ENCODE measurements around the gene SCCPDH.

Gene SCCPDH

DNA sequence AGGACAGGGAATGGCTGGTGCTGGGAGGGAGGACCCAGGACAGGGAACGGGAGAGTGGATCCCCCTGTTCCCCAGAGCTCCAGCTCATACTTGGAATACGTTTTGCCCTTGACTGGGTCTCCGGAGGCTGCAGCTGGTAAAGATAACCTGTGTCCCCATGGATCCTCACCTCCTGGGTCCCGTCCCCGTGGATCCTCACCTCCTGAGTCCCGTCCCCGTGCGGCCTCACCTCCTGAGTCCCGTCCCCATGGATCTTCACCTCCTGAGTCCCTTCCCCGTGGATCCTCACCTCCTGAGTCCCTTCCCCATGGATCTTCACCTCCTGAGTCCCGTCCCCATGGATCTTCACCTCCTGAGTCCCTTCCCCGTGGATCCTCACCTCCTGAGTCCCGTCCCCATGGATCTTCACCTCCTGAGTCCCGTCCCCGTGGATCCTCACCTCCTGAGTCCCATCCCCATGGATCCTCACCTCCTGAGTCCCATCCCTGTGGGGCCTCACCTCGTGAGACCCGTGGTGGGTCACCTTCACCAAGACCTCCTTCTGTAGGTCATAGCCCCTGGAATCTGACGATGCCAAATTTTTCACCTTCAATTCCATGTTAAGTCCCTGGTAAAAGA, 61.4 kb downstream of the SCCPDH start:
- no peak for DNase-seq (ENCODE audit: low read depth in 2 of 2)

- DNase-seq (ENCODE audit: low read depth in 2 of 2) = no peak
Observed at GRCh38 chr1:246786606-246787238, 62.5 kb downstream of the SCCPDH start.

- no peak for DNase-seq (ENCODE audit: low read depth in 2 of 2)
Observed at GRCh38 chr1:246787781-246788513, 63.7 kb downstream of the SCCPDH start.

DNA sequence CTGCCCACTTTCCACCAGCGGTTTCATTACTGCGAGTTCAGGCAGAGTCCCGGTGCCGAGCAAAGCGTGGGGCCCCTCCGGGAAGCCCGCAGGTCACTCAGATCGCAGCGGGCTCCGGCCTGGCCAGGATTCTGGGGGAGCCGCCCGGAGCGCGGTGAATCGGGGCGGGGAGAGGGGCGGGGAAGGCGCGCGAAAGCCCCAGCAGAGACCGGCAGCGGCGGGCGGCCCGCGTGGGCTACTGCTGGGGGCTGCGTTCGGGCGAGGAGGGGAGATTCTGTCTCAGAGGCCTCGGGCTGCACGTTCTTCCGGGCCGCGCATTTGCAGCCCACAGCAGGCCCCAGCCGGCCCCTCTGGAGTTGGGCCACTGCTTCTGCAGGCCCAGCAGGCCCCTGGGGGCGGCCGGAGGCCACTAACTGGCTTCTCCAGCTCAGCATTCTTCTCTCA, 64.7 kb downstream of the SCCPDH start:
- no peak for DNase-seq (ENCODE audit: low read depth in 2 of 2)

GRCh38 chr1:246789454-246790339, 65.5 kb downstream of the SCCPDH start:
- no peak for DNase-seq (ENCODE audit: low read depth in 2 of 2)

- DNase-seq (ENCODE audit: low read depth in 2 of 2) = no peak
Observed at GRCh38 chr1:246790364-246790763, 66.2 kb downstream of the SCCPDH start.

- DNase-seq (ENCODE audit: low read depth in 2 of 2) = no peak
Observed at GRCh38 chr1:246790833-246791232, 66.6 kb downstream of the SCCPDH start.

DNA sequence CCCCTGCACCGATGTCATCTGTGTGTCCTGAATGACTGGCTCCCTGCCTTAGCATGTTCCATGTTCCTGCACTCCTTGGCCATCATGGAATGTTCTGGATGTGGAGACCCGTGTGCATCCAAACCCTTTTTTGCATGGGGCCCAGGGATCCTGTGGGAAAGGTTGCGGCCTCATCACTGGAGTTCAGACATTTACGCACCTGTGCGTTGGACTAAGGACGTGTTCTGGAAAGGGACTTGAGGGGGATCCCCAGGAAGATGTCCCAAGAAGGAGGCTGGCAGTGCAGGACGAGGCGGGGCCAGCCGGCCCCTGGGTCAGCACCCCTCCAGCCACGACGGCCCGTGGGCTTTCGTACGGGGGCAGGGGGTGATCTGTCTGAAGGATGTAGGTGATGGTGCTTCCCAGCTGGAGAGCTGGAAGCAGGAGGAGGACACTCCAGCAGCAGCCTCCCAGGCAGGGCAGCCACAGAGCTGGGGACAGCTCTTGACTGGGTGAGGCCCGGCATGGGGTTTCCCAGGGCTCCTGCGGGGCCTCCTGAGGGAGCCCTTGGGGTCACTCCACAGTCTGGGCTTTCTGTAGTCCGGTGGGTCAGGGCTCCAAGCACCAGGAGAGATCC, 67.2 kb downstream of the SCCPDH start:
- DNase-seq (ENCODE audit: low read depth in 2 of 2) = no peak

- no peak for DNase-seq (ENCODE audit: low read depth in 2 of 2)
Observed at GRCh38 chr1:246792603-246793002, 68.4 kb downstream of the SCCPDH start.

DNA sequence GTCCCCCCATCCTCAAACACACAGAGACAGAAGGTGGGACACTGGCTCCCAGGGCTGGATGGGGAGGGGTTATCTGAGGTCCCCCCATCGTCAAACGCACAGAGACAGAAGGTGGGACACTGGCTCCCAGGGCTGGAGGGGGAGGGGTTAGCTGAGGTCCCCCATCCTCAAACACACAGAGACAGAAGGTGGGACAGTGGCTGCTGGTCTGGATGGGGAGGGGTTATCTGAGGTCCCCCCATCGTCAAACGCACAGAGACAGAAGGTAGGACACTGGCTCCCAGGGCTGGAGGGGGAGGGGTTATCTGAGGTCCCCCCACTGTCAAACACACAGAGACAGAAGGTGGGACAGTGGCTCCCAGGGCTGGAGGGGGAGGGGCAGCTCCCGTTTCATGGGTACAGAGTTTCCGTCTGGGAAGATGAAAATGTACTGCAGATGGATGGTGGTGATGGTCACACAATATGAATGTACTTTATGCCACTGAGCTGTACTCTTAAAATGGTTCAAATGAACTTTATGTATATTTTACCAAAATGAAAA, 69.2 kb downstream of the SCCPDH start:
- no peak for DNase-seq (ENCODE audit: low read depth in 2 of 2)

DNA sequence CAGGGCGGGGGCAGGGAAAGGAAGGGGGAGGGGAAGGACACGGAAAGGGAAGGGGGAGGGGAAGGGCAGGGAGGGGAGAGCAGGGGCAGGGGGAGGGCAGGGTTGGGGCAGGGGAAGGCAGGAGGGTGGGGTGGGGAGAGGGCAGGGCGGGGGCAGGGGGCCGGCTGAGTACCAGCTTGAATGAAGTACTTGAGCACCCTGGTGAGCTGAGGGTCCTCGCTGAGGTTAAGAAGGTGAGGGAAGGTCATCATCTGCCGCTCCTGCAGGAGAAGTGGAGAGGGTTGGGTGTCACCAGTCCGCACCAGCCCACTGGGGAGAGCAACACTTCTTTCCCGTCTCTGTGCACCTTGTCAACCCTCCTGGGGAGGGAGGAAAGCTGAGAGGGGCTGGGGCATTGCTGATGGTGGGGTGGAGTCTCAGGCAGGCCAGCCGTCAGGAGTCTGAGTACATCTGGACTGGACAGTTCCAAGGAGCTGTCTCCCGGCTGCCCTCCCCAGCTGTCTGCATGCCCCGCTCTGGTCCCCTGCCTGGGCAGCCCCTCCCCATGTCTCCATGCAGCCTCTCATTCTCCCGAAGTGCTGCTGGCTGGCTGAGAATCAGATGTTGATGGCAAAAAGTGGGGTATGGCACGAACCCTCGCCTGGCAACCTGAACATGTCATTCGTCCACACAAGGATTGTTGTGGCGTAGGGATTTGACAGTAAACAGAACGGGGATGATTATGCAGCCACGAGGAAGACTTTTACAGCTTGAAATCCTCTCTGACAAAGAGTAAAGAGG, 70.0 kb downstream of the SCCPDH start:
- no peak for DNase-seq (ENCODE audit: low read depth in 2 of 2)

GRCh38 chr1:246794828-246795671, 70.8 kb downstream of the SCCPDH start:
- no peak for DNase-seq (ENCODE audit: low read depth in 2 of 2)

DNA sequence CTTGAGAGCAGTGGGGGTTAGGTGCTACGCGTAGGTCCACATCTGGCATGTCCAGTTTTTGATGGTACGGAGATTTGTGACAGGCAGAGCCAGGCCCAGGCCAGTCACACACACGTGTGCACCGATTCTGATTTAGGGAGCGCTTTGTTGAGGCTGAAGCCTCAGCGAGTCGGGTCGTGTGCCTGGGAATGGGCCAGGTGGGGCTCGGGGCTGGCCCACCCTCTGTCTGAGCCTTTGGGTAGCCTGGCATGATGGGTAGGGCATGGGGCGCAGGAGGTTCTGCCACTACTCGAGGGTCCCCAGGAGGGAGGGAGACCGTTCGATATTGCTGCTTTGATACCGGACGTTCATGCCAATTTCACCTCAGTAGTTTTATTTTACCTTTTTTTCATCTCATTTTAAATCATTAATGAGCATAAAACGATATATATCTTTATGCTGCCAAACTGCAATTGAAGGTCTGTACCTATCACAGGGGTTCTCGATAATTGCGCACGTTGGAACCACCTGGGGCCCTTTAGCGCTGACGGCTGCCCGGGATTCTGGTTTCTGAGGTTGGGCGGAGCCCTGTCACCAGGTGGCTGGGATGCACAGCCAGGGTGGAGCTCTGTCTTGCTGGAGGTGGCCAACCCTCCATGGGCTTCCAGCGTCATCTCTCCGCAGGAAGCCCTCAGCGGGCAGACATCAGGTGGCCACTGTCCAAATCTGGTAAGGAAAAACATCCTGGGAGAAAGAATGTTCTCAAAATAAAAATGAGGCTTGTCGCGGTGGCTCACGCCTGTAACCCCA, 71.9 kb downstream of the SCCPDH start:
- DNase-seq (ENCODE audit: low read depth in 2 of 2) = no peak

DNA sequence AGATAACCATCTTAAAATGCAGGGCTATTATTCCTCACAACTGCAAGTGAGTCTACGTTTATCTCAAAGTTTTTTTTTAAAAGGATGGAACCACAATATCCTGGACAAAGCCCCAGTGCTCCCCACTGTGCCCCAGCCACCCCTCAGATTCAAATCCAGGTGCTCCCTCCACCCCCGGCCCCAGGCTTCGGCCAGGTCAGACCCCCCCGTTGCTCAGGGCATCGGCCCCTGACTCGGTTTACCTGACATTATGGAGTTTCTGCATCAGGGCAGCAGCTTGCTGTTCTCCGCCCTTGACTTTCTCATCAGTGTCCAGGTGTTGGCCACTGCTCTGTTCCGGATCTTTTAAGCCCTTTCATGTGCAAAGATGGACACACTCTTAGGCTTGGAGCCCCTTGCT, 72.9 kb downstream of the SCCPDH start:
- no peak for DNase-seq (ENCODE audit: low read depth in 2 of 2)

GRCh38 chr1:246797597-246797996, 73.4 kb downstream of the SCCPDH start:
- no peak for DNase-seq (ENCODE audit: low read depth in 2 of 2)

DNA sequence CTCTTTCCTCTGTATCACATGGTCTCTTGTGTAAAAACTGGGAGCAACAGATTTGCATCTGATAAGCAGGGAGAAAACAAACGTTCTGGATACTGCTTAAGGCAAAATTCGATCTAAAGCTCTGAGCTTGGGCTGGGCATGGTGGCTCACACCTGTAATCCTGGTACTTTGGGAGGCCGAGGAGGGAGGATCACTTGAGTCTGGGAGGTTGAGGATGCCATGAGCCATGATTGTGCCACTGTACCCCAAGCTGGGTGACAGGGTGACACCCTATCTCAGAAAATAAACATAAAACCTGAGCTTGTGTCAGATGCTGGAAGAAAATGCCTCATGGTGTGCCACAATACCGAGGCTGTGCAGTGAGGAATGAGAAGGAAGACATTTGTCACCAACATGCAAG, 73.9 kb downstream of the SCCPDH start:
- no peak for DNase-seq (ENCODE audit: low read depth in 2 of 2)

DNA sequence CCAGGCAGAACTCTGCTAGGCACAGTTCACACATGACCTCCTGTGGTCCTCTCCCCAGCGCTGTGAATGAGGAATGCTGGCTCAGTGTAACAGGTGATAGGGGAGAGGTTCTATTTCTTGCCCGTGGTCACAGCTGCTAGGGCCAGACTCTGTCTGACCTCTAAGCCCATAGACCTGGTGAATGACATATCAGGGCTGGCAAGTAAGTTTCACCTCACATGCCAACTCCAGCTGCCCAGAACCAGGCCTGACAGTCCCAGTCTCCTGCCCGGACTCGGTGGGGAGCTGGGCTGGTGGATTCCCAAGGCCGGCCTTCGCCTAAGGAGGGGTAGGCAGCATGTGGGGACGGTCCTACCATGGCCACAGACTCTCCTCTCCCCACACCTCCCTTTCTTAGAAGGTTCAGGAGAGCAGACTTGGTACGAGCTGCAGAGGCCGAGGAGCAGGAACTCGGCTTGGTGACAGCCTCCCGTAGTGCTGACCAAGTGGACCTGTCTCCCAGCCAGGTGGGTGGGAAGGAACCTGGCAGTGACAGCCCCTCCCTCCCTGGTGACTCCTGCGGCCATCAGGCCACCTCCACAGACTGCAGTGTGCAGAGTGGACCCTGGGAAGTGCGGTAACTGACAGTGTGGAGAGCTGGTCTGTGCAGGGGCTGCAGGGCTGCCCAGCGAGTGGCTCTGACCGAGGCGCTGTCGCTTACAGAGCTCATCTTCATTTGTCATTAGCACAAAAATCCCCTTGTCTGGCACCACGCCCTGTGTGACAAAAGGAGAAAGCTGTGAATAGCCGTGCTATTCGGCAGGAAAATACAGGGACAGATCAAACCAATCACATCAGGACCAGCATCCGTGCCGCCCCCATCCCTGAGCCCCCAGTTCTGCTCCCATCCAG, 74.6 kb downstream of the SCCPDH start:
- DNase-seq (ENCODE audit: low read depth in 2 of 2) = no peak

DNA sequence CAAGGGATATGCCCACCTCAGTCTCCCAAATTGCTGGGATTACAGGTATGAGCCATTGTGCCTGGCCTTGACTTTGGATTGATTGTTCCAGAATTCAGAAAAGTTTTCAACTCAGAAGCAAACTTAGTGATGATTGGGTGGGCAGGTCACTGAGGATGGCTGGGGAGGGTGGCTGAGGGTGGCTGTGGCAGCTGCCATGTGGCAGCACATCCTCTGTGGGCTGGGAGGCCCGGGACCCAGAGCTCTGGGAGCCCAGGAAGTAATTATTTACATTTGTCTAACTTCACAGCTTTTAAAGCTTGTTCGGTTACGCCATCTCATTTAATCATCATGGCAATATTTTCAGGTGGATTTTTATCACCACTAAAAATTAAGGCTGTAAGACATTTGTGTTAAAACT, 76.1 kb downstream of the SCCPDH start:
- DNase-seq (ENCODE audit: low read depth in 2 of 2) = no peak
